Neuron (in vitro differentiated cells): Measurements from ENCODE around the gene ADAMTS20.

Experiments used
- H2AFZ ChIP-seq: one replicate; pipeline ENCODE4 v1.6.1; 2013; ENCODE audit warnings: low read depth, mild to moderate bottlenecking, inconsistent platforms, low read length, moderate library complexity
- H3K27me3 ChIP-seq: one replicate; pipeline ENCODE4 v1.6.1; 2013; ENCODE audit warnings: low read length; ENCODE audit not compliant: insufficient read depth
- H3K36me3 ChIP-seq: one replicate; pipeline ENCODE4 v1.6.1; 2013; ENCODE audit warnings: low read length; ENCODE audit not compliant: insufficient read depth
- H3K4me1 ChIP-seq: one replicate; pipeline ENCODE4 v1.6.1; 2013; ENCODE audit warnings: low read length; ENCODE audit not compliant: insufficient read depth
- H3K4me3 ChIP-seq: 2 replicates; pipeline ENCODE4 v1.5.1; 2013; ENCODE audit warnings: mild to moderate bottlenecking, low read length, moderate library complexity
- H3K9me3 ChIP-seq: one replicate; pipeline ENCODE4 v1.6.1; 2013; ENCODE audit warnings: low read length

ADAMTS20 gene

GRCh38 chr12:43459285-43459684 lies 92.7 kb downstream of the ADAMTS20 start:
- H3K36me3 ChIP-seq, result no peaks in the 10 kb centered on the region
- no peaks in the 10 kb centered on the region for H3K9me3 ChIP-seq
- H3K4me1 ChIP-seq, result peaks cover 14% of the 10 kb centered on the region
- H3K4me3 ChIP-seq, result no peak overlapping the region
- H2AFZ ChIP-seq, result no peak overlapping the region
- no peaks in the 10 kb centered on the region for H3K27me3 ChIP-seq

GRCh38 chr12:43453761-43454160 lies 98.2 kb downstream of the ADAMTS20 start:
- Histone ChIP-seq H2AFZ (no peak overlapping the region), H3K4me1 (no peaks in the 10 kb centered on the region), H3K27me3 (no peaks in the 10 kb centered on the region), H3K9me3 (no peaks in the 10 kb centered on the region), H3K36me3 (no peaks in the 10 kb centered on the region), H3K4me3 (no peak overlapping the region)

DNA sequence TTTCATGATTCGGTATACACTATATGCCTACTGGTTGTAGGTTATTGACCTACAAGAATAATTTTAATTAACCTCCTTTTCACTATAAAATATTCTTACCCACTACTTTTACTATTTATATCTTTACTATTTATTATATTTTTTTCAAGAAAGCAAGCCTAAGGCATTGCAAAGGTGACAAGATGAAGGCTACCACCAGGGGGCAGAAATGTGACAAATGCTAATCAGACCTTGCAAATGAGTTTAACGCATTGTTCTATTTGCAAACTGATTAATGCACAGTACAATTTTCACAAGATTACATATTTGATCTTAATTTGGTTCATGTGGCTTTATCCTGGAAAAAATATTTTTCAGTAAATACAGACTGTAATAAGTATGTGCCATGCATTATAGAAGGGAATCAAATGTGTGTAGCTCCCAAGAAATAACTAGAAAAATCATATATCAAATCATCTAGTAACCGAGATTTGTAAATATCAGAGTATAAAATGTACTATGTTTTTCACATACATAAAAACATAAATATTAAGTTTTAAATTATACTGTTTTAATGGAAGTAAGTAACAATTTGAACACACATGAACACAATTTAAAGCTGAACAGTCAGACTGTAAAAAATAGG lies 107.0 kb downstream of the ADAMTS20 start:
- Histone ChIP-seq H3K36me3 (no peaks in the 10 kb centered on the region), H2AFZ (no peak overlapping the region), H3K4me3 (no peak overlapping the region), H3K4me1 (no peaks in the 10 kb centered on the region), H3K9me3 (no peaks in the 10 kb centered on the region), H3K27me3 (no peaks in the 10 kb centered on the region)

DNA sequence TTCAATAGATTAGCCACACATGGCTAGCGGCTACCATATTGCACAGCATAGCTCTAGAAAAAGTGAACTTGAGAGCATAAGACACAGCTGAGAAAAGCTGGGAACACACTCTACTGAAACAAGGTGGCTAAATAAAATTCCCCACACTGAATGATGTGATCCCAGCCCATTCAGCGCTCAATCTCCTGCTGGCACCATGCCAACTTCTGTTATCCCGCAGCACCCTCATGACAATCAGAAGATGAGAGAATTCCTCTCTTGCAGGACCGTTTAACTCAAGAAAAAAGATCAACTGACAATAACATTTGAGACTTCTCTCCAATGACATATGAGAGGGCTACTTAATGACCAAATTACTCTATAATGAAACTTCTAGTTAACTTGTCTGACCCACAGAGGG lies 115.4 kb downstream of the ADAMTS20 start:
- no peak overlapping the region for H2AFZ ChIP-seq
- no peaks in the 10 kb centered on the region for H3K27me3 ChIP-seq
- H3K4me3 ChIP-seq, result no peak overlapping the region
- H3K4me1 ChIP-seq, result no peaks in the 10 kb centered on the region
- H3K36me3 ChIP-seq, result no peaks in the 10 kb centered on the region
- no peaks in the 10 kb centered on the region for H3K9me3 ChIP-seq

DNA sequence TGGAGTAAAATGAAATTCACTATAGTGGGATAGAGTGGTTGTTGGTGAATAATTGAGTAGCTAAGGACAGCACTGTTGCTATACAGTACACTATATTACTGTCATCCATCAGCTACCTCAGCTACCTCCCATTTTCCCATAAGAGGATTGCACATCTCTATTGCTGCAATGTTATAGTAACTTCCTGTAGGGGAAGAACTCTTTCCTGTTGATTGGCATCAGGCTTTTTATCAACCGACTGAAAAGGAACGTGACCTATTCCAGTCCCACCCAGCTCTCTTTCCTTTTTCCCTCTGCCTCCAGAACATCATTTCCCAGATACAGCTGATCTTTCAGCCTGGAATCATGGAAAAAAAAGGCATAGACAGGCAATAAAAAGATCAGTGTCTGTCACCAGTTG lies 117.4 kb downstream of the ADAMTS20 start:
- H3K4me1 ChIP-seq, result no peaks in the 10 kb centered on the region
- no peaks in the 10 kb centered on the region for H3K36me3 ChIP-seq
- no peaks in the 10 kb centered on the region for H3K27me3 ChIP-seq
- no peak overlapping the region for H3K4me3 ChIP-seq
- H2AFZ ChIP-seq, result no peak overlapping the region
- no peaks in the 10 kb centered on the region for H3K9me3 ChIP-seq

DNA sequence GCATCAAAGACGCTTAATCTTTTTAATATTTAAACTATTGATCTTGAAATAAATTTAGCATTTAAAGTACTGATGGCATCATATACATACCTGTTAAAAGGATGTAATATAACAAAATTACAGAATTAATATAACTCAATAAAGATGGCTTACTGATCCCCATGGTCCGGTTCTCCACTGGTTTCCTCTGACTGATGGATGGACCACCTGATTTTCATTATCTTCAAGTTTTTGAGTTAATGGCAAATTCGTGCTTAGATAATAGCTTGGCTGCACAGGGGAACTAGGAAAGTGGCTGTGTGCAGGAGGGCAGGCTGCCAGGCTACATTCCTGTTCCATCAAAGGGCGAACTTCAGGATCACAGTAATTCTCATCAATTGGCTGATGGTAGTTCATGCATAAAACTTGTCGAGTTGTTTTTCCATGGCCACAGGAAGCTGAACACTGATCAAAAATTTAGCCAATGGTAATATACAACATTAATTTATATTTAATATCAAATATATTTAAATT lies 123.9 kb downstream of the ADAMTS20 start:
- Histone ChIP-seq H3K9me3 (no peaks in the 10 kb centered on the region), H3K36me3 (no peaks in the 10 kb centered on the region), H3K27me3 (no peaks in the 10 kb centered on the region), H2AFZ (no peak overlapping the region), H3K4me1 (no peaks in the 10 kb centered on the region), H3K4me3 (no peak overlapping the region)

DNA sequence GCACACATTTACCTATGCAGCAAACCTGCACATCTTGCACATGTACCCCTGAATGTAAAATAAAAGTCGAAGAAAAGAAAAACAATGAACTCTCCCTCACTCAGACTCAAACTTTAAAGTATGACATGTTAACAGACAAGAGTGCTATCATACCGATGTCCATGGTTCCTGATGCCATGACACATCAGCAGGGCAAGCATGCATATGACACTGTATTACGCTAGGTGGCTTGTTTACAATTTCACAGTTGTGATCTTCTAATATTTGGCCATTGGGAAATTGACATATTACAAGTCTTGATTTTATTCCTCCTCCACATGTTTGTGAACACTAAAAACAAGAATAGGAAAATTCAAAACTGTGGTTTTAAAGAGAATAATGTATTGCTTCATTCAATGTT lies 126.6 kb downstream of the ADAMTS20 start:
- Histone ChIP-seq H3K4me1 (no peaks in the 10 kb centered on the region), H2AFZ (no peak overlapping the region), H3K27me3 (no peaks in the 10 kb centered on the region), H3K9me3 (no peaks in the 10 kb centered on the region), H3K36me3 (no peaks in the 10 kb centered on the region), H3K4me3 (no peak overlapping the region)

DNA sequence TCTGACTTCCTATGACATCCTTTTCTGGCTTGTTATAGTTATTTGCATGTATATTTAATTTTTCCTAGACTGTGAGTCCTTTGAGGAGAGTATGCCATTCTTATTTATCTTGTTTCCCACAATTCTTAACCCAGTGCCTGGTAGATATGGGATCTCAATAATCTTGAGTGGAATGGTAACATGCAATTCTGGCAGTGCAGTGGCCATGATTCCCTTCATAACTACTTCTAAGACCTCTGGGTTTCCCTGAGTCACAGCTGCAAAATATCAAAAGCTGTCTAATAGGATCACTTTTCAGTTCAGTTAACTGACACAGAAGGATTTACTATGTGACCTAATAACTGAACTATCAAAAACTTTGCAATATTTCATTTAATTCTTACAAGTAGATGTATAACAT lies 135.0 kb downstream of the ADAMTS20 start:
- no peaks in the 10 kb centered on the region for H3K4me1 ChIP-seq
- no peak overlapping the region for H3K4me3 ChIP-seq
- H3K27me3 ChIP-seq, result no peaks in the 10 kb centered on the region
- H3K9me3 ChIP-seq, result no peaks in the 10 kb centered on the region
- H3K36me3 ChIP-seq, result no peaks in the 10 kb centered on the region
- no peak overlapping the region for H2AFZ ChIP-seq

GRCh38 chr12:43407816-43408645 lies 144.0 kb downstream of the ADAMTS20 start:
- Histone ChIP-seq H2AFZ (no peak overlapping the region), H3K4me1 (no peaks in the 10 kb centered on the region), H3K36me3 (no peaks in the 10 kb centered on the region), H3K9me3 (no peaks in the 10 kb centered on the region), H3K27me3 (no peaks in the 10 kb centered on the region), H3K4me3 (no peak overlapping the region)

GRCh38 chr12:43406801-43407200 lies 145.2 kb downstream of the ADAMTS20 start:
- Histone ChIP-seq H3K9me3 (no peaks in the 10 kb centered on the region), H2AFZ (no peak overlapping the region), H3K4me3 (no peak overlapping the region), H3K4me1 (no peaks in the 10 kb centered on the region), H3K36me3 (no peaks in the 10 kb centered on the region), H3K27me3 (no peaks in the 10 kb centered on the region)

DNA sequence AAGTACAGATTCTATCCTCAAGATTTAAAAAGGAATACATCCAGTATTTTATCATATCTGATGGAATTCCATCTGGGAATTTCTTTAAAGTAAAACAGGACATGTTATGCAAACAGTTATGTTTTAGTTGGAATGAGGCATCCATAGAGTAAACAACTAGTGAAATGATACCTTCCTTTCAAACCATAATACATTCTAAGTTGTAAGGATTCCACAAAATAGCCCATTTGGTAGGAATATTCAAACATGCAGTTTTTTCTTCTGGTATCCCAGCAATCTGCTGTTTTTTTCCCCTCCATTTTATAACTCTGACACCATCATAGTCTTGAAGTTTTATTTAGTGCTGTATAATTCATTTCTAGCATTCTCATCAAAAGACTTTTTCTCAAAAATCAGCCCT lies 149.6 kb downstream of the ADAMTS20 start:
- Histone ChIP-seq H3K4me3 (no peak overlapping the region), H3K27me3 (no peaks in the 10 kb centered on the region), H3K9me3 (no peaks in the 10 kb centered on the region), H3K36me3 (no peaks in the 10 kb centered on the region), H3K4me1 (no peaks in the 10 kb centered on the region), H2AFZ (no peak overlapping the region)

GRCh38 chr12:43401096-43401495 lies 150.9 kb downstream of the ADAMTS20 start:
- no peaks in the 10 kb centered on the region for H3K36me3 ChIP-seq
- H3K4me3 ChIP-seq, result no peak overlapping the region
- no peaks in the 10 kb centered on the region for H3K9me3 ChIP-seq
- H3K27me3 ChIP-seq, result no peaks in the 10 kb centered on the region
- H3K4me1 ChIP-seq, result no peaks in the 10 kb centered on the region
- no peak overlapping the region for H2AFZ ChIP-seq

GRCh38 chr12:43396671-43397070 lies 155.3 kb downstream of the ADAMTS20 start:
- Histone ChIP-seq H2AFZ (no peak overlapping the region), H3K36me3 (no peaks in the 10 kb centered on the region), H3K27me3 (no peaks in the 10 kb centered on the region), H3K9me3 (no peaks in the 10 kb centered on the region), H3K4me1 (no peaks in the 10 kb centered on the region), H3K4me3 (no peak overlapping the region)
